NCI-H1105 treated with DMSO at 0.1 percent for 48 hours (cell line): ENCODE data around the gene TTLL13.
"Not testable (repeated sequence)": the region's sequence is repeated elsewhere in the genome, so short reads cannot be mapped to it uniquely, and the experiment has no call there.

ENCODE experiments used
- DNase-seq: peaks from one replicate; lab custom pipeline; 2025; lab: John Stamatoyannopoulos, UW

TTLL13 gene

GRCh38 chr15:90234096-90234988, 15.0 kb upstream of the TTLL13 start, which contains the start of gene GDPGP1:
GDPGP1 (plus strand) TSS chr15:90234209; CDS start chr15:90240909, 6,700 bp downstream.
- no peak for DNase-seq

- DNase-seq: no peak
Measured at GRCh38 chr15:90239371-90239770, 10.0 kb upstream of the TTLL13 start.

GRCh38 chr15:90240856-90241255, 8.5 kb upstream of the TTLL13 start:
- no peak for DNase-seq

DNA sequence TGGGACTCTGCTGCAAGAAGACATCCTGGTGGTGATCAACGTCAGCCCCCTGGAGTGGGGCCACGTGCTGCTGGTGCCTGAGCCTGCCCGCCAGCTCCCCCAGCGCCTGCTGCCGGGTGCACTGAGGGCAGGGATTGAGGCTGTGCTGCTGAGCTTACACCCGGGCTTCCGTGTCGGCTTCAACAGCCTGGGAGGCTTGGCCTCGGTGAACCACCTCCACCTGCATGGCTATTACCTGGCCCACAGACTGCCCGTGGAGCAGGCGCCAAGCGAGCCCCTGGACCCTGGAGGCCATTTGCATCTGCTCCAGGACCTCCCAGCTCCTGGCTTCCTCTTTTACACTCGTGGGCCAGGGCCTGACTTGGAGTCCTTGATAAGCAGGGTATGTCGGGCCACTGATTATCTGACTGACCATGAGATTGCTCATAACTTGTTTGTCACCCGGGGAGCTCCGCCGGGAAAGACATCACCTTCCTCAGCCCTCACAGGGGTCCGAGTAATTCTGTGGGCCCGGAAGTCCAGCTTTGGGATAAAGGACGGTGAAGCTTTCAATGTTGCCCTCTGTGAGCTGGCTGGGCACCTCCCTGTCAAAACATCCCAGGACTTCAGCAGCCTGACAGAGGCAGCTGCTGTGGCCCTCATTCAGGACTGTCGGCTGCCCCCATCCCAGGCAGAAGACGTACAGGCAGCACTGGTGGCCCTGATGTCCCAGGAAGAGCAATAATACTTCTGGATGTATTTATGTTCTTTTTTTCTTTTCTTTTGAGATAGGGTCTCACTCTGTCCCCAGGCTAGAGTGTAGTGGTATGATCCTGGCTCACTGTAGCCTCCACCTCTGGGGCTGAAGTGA, 7.8 kb upstream of the TTLL13 start:
- no peak for DNase-seq

DNA sequence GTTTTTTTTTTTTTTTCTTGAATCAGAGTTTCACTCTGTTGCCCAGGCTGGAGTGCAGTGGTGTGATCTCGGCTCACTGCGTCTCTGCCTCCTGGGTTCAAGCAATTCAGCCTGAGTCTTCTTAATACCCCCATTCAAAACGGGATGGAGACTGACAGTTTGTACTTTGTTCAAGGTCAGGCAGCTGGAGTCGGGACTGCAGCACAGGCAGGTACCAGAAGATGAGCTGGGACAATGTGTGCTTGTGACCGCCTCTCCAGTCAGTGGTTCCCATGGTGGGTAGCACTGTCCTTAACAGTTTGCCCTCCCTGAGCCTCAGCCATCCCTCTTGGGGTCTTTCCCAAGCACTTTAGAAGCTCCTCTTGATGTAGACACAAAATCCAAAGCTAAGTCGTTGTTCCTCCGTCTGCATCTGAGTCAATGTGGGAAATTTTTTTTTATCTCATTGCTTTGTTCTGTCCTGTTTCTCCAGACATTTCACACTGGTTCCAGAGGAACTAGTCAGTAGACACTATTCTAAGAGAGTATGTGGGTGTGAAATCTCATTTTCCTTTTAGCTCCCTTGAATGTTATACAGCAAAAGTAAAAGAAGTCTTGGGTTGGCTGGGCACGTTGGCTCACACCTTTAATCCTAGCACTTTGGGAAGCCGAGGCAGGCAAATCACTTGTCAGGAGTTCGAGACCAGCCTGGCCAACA, 5.3 kb upstream of the TTLL13 start:
- DNase-seq: no peak

GRCh38 chr15:90248789-90249202, 560 bp upstream of the TTLL13 start:
- no peak for DNase-seq

DNA sequence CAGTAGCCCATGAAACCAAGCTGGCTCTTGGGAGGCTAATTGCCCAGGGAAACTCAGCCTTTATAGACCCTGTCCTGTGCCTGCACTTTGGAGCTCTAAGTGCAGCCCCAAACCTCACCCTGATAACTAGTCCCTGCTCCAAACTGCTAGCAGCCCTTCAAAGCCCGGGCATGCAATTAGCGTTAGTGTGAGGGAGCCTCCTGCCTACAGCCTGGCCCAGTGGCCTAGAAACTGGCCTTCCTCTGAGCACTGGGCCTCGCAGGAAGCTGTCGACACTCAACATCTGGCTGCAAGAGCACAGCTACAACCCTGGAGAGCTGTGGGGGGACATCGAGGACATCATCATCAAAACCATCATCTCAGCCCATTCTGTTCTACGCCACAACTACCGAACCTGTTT, 8.4 kb downstream of the TTLL13 start:
- no peak for DNase-seq

DNA sequence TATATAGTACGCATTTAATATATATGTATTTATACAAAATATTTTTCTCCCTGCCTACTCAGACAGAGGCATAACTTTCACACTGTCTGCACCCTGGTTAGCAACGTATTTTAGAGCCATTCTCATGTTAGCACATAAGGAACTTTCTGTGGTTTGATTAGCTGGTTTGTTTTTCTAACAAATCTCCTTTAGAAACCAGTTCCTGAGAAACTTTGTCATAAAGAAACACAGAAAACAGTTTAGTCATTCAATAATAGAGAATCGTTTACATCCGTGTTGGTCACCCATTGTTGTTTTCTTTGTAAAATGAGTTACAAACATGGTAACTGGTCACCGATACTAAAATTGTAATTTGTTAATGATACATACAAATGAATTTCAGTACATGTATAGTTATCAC, 10.2 kb downstream of the TTLL13 start:
- DNase-seq: no peak

GRCh38 chr15:90260731-90261130, 11.4 kb downstream of the TTLL13 start:
- DNase-seq: not testable (repeated sequence)

GRCh38 chr15:90261811-90262210, 12.5 kb downstream of the TTLL13 start:
- no peak for DNase-seq

DNA sequence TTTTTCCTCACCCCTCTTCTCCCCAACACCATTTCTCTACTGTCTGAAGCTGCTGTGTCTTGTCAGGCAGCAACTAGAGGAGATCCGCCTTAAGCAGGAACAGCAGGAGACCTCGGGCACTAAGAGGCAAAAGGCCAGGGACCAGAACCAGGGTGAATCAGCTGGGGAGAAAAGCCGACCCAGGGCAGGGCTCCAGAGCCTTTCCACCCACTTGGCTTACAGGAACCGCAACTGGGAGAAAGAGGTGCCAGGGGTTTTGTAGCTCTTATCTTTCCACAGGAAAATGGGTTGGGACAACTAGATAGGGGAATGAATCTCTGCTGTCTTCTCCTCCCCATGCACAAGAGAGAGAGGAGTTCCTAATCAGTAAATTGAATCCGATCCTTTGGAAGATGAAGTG, 13.1 kb downstream of the TTLL13 start:
- DNase-seq: no peak

DNA sequence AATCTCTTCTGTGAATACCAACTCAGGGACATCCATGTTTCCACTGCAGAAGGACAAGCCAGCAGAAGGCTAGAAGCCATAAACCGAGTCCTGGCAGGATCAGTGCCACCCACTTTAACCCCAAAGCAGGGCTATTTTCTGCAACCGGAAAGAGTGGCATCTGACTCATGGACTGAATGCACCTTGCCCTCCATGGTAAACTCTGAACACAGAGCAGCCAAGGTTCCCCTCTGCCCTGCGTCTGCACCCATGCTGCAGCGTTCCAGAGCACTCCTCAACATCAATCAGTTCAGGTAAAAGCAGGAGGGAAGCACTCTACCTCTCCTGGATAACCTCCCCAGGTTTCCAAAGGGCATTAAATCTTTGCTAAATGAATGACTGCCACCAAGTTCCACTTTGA, 15.3 kb downstream of the TTLL13 start:
- no peak for DNase-seq

DNA sequence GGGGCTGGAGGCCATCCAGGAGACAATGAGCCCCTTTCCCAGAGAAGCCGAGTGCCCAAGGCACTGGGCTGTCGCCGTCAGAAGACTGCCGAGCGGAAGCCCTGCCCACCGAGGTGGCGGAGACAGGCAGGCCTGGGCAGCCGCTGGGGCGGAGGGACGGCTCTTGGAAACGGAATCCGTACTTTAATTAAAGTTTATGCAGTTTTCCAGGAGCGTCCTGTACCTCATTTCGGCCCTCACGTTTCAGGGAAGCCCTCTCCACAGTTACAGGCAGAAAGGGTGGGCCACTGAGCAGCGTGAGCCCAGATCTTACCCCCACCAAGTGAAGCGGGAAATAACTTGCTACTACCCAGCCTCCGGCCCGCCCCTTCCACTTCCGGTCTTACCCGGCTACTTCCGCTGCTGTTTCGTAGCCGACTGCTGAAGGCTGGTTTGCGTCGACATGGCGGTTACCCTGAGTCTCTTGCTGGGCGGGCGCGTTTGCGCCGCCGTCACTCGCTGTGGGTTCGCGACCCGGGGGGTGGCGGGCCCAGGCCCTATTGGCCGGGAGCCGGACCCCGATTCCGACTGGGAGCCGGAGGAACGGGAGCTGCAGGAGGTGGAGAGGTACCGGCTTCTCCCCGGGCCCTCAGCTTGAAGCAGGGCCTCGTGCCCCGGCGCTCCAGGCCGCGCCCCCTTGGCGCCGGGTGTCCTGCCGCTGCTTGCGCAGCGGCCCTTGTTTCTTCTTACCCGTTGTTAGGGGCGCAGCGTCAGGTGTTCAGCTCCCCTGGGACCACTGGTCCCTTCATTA, 16.1 kb downstream of the TTLL13 start, which contains the start of gene NGRN:
Gene NGRN (plus strand): TSS at position 402 of the 790 bp plus-strand sequence. CDS start 41 bp downstream, at position 443.
- peak; percentile 78 for DNase-seq

GRCh38 chr15:90266061-90266431, 16.7 kb downstream of the TTLL13 start:
- DNase-seq: peak; percentile 43

- no peak for DNase-seq
Measured at GRCh38 chr15:90266485-90266884, 17.1 kb downstream of the TTLL13 start.

DNA sequence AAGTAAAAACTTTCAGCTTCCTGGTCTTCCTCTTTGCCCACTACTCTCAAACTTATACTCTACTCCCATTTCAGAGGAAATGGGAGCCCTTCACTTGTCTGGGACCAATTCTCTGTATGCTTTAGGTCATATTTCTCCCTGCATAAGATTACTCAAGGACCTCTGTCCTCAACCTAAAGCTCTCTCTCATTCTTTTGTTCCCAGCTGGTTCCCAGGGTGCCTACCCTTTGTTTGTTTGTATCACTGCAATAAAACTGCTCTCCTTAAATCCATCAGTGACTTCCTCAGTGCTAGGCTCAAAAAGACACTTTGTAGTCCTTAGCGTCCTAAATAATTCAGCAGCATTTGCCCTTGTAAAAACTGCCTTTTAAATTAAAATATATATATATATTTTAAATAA, 19.1 kb downstream of the TTLL13 start:
- DNase-seq: no peak

DNA sequence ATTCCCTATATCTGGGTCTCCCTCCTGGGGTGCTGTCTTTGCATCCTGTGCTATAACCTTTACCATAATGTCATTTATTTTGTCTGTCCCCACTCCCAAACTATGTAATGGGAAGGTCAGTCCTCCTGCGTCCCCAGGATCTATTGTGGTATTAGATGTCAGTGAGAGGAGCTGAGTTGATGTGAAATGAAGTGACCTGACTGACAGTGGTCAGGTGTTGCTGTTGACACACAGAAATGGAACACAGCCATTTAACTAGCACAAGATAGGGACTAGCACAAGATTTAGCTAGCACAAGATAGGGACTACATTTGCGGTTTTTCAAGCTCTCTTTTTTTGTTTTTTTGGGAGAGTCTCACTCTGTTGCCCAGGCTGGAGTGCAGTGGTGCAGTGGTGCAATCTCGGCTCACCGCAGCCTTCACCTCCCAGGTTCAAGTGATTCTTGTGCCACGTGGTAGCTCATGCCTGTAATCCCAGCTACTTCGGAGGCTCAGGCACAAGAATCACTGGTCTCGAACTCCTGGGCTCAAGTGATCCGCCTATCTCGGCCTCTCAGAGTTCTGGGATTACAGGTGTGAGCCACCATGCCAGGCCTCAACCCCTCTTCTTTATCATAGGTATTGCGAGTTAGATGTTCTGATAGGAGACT, 21.3 kb downstream of the TTLL13 start:
- no peak for DNase-seq

DNA sequence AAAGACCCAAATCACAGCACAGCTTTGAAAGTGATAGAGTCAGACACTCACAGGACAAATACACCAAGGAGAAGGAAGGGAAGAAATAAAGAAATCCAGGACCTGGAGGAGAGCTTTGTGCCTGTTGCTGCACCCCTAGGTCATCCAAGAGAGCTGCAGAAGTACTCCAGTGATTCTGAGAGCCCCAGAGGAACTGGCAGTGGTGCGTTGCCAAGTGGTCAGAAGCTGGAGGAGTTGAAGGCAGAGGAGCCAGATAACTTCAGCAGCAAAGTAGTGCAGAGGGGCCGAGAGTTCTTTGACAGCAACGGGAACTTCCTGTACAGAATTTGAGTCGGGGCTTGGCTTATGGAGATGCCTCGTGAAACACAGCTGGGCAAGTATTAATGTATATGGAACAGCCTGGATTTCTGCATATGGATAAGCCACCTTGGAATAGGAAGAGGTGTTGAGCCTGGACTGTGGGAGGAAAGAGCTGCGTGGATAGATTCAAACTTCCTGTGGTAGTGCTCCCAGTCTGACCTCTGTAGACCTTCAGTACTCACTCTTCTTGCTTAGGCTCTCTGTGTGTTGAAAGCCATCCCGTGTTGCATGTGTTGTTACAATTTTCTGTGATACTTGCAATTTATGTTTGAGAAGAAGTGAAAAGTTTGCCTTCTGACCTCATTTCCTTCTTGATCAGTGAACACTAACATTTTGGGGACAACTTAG, 22.3 kb downstream of the TTLL13 start:
- no peak for DNase-seq

GRCh38 chr15:90278467-90278866, 29.1 kb downstream of the TTLL13 start:
- not testable (repeated sequence) for DNase-seq

DNA sequence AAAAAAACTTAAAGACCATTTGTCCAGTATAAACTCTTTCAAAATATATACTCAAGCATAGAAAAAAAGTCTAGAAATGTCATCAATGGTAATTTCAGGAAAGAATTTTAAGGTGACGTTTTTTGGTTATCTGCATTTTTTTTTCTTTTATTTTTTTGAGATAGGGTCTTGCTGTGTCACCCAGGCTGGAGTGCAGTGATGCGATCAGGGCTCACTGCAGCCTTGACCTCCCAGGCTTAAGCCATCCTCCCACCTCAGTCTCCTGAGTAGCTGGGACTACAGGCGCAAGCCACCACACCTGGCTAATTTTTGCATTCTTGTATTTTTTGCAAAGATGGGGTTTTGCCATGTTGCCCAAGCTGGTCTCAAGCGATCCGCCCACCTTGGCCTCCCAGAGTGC, 31.4 kb downstream of the TTLL13 start:
- not testable (repeated sequence) for DNase-seq
